ACC112 (cell line): ENCODE results near the gene INVS.
A peak's percentile ranks its signal among the peaks of the same experiment; 100 is the strongest.
"Not testable (repeated sequence)": the region's sequence is repeated elsewhere in the genome, so short reads cannot be mapped to it uniquely, and the experiment has no call there.

Experiments used
- H2AFZ ChIP-seq: fragments of 200-600 bp; sonication (generic); one replicate; pipeline ENCODE4 v1.6.0; 2017; ENCODE audit warnings: antibody characterized with exemption, low read length; ENCODE audit not compliant: unreplicated experiment
- H3K27ac ChIP-seq: fragments of 200-600 bp; sonication (generic); 2 replicates; pipeline ENCODE4 v1.5.1; 2014; ENCODE audit warnings: low read depth, mild to moderate bottlenecking, antibody characterized with exemption, low read length, moderate library complexity
- H3K27me3 ChIP-seq: fragments of 200-600 bp; sonication (generic); 2 replicates; pipeline ENCODE4 v1.6.1; 2014; ENCODE audit warnings: mild to moderate bottlenecking, antibody characterized with exemption, low read length, moderate library complexity, mixed read lengths; ENCODE audit not compliant: insufficient read depth
- H3K36me3 ChIP-seq: fragments of 200-600 bp; sonication (generic); 2 replicates; pipeline ENCODE4 v1.6.1; 2016; ENCODE audit warnings: mild to moderate bottlenecking, antibody characterized with exemption, low read length, moderate library complexity, mixed read lengths; ENCODE audit not compliant: insufficient read depth
- H3K4me1 ChIP-seq: fragments of 200-600 bp; sonication (generic); one replicate; pipeline ENCODE4 v1.6.1; 2016; ENCODE audit warnings: low read length, mixed read lengths; ENCODE audit not compliant: insufficient read depth, unreplicated experiment, control insufficient read depth
- H3K4me3 ChIP-seq: fragments of 200-600 bp; sonication (generic); 2 replicates; pipeline ENCODE4 v1.5.1; 2014; ENCODE audit warnings: mild to moderate bottlenecking, low read depth, low read length
- H3K79me2 ChIP-seq: fragments of 200-600 bp; sonication (generic); one replicate; pipeline ENCODE4 v1.6.0; 2016; ENCODE audit warnings: low read length; ENCODE audit not compliant: control insufficient read depth, unreplicated experiment, insufficient read depth

Gene INVS

DNA sequence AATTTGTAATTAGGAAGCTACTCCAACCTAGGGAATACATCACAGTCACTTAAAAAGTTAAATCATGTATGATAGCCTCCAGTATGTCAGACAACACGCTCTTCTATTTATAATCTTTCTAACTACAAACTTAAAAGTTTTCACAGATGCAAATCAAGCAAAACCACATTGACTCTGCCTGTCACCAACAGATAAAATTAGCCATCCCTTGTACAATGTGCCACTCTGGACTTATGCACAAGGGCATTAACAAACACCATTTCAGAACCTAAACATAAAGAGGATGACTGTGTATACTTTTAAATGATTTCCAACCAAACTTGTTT lies 15.0 kb upstream of the INVS start:
- no peaks in the 10 kb centered on the region for H3K27me3 ChIP-seq
- H3K36me3 ChIP-seq, result no peaks in the 10 kb centered on the region
- H3K27ac ChIP-seq, result no peak overlapping the region
- peaks cover 57% of the 10 kb centered on the region for H3K79me2 ChIP-seq
- peaks cover 30% of the 10 kb centered on the region for H3K4me1 ChIP-seq
- no peak overlapping the region for H3K4me3 ChIP-seq
- no peak overlapping the region for H2AFZ ChIP-seq

DNA sequence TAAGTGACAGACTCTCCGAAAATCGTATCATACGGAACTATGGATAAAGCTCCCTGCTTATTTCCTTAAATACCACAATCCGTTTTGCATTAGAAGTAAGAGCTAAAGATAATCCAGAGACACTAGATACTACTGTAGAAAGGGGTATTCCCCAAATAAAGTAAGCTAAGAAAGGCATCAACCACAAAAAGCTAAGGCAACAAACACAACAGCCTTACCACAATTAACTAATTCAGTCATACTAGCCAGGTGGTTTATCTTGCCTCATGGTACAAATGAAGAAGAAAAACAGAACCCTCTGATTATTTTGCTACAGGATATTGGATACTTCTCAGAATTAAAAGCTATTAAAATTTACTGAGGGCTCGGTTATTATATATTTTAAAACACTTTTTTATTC lies 14.3 kb upstream of the INVS start:
- H3K27me3 ChIP-seq, result no peaks in the 10 kb centered on the region
- H2AFZ ChIP-seq, result no peak overlapping the region
- no peaks in the 10 kb centered on the region for H3K36me3 ChIP-seq
- H3K4me3 ChIP-seq, result no peak overlapping the region
- H3K4me1 ChIP-seq, result peaks cover 31% of the 10 kb centered on the region
- H3K27ac ChIP-seq, result no peak overlapping the region
- peaks cover 58% of the 10 kb centered on the region for H3K79me2 ChIP-seq

DNA sequence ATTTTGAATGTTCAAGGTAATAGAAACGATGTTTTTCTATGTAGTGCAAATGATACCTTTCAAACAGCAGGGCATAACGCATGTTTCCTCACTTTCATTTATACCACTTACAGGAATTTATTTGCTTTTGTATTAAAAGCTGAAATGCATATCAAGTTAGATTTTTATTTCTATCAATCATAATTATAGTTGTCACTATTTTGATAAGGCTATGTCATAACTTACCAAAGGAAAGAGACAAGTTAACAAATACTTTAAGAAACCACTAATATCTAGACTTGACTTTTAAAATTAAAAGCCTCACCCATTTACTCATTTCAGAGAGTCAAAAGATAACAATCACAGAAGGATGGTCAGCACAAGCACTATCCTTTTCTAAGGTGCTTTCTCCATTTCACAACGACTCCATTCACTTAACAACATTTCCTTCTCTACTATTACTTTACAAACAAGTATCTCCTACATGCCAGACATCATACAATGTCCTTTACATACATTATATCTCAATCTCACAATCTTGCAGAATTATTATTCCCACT lies 12.9 kb upstream of the INVS start:
- no peak overlapping the region for H3K4me3 ChIP-seq
- no peaks in the 10 kb centered on the region for H3K27me3 ChIP-seq
- H3K36me3 ChIP-seq, result no peaks in the 10 kb centered on the region
- no peak overlapping the region for H3K27ac ChIP-seq
- peaks cover 55% of the 10 kb centered on the region for H3K79me2 ChIP-seq
- H3K4me1 ChIP-seq, result peaks cover 35% of the 10 kb centered on the region
- H2AFZ ChIP-seq, result no peak overlapping the region

DNA sequence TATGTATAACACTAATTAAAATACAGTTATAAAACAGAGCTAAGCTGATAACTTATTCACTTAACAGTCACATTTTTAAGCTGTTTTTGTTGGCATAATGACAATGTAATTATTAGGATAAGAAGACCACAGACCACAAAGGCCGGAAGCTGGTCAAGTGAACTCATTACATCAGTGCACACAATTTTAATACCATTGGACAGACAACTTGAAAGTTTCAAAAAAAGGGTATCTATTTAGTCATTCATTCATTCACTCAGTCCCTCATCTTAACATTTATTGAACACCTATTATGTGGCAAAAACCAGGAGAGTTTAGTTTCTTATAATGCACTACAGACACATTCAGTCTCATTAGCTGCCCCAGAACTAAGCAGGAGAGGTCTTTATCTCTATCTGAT lies 11.8 kb upstream of the INVS start:
- Histone ChIP-seq H3K79me2 (peaks cover 61% of the 10 kb centered on the region), H3K4me3 (no peak overlapping the region), H3K27ac (no peak overlapping the region), H3K36me3 (no peaks in the 10 kb centered on the region), H3K27me3 (no peaks in the 10 kb centered on the region), H2AFZ (no peak overlapping the region), H3K4me1 (peaks cover 35% of the 10 kb centered on the region)

DNA sequence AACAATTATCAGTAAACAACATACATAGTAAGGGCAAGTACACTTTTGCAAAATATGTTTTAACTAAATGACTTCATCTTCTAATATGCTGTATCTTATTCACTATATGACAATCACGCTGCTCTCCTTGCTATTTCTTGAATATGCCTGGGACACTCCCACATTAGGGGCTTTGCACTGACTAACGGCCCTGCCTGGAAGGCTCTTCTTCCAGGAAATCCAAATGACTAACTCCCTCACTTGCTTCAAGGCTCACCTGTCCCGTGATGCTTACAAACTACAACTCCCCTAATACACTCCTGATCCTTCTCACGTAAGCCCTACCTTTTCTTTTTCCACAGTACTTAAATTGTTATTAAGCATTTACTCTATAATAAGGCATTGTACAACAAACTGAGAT lies 10.8 kb upstream of the INVS start:
- Histone ChIP-seq H3K4me3 (no peak overlapping the region), H3K27ac (no peak overlapping the region), H3K79me2 (peaks cover 67% of the 10 kb centered on the region), H3K4me1 (peaks cover 25% of the 10 kb centered on the region), H3K36me3 (no peaks in the 10 kb centered on the region), H3K27me3 (no peaks in the 10 kb centered on the region), H2AFZ (no peak overlapping the region)

DNA sequence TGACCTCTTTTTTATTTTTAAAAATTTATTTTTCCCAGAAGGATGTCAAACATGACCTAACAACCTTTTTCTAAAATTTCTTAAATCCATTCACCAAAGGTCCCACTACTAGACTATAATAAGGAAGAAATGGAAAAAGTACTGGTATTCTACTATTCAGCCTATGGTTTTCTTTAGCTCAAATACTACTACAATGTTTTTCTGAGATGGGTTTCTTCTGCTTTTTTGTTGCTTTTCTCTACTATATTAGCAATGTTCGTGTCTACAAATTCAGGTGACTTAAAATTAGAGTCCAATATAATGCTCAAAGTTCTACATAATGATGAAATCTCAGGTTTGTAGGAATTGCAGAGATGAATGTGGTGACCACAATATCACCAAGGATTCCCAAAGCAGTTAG lies 8.2 kb upstream of the INVS start:
- H2AFZ ChIP-seq, result no peak overlapping the region
- H3K79me2 ChIP-seq, result peaks cover 71% of the 10 kb centered on the region
- H3K27ac ChIP-seq, result no peak overlapping the region
- peaks cover 18% of the 10 kb centered on the region for H3K4me1 ChIP-seq
- H3K27me3 ChIP-seq, result no peaks in the 10 kb centered on the region
- no peaks in the 10 kb centered on the region for H3K36me3 ChIP-seq
- H3K4me3 ChIP-seq, result no peak overlapping the region

DNA sequence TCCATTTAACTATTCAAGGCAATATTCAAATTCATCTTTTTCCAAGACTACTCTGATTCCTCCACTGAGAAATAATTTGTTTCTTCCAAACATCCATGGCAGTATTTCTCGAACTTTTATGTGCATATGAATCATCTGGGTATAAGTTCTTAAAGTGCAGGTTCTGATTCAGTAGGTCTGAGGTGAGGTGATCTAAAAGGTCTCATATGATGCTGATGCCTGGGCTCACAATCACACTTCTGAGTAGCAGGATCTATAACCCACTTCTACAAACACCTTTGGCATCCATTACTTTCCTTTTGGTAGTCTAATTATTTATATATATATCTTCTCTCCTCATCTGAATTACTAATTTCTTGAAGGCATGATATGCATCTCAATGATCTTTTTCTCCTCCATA lies 7.4 kb upstream of the INVS start:
- H3K4me1 ChIP-seq, result peaks cover 18% of the 10 kb centered on the region
- no peaks in the 10 kb centered on the region for H3K27me3 ChIP-seq
- no peak overlapping the region for H2AFZ ChIP-seq
- H3K4me3 ChIP-seq, result no peak overlapping the region
- H3K36me3 ChIP-seq, result no peaks in the 10 kb centered on the region
- no peak overlapping the region for H3K27ac ChIP-seq
- H3K79me2 ChIP-seq, result peaks cover 71% of the 10 kb centered on the region

DNA sequence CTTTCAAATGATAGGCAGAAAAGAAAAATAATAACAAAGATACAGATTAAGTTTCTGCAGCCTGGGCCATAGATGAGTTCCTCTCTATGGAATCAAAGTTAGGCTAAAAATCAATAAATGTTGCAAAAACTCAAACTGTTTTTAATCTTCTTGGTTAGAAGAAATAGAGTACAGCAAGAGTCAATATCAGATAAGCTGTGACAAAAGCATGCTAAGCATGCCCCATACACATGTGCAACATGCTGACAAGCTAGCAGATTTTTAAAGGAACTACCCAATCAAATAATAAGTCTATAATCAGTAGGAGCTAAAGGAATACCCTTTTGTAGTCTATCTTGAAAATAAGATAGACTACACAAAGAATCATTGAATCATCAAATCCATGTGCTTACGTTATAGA lies 7.0 kb upstream of the INVS start:
- Histone ChIP-seq H3K27ac (no peak overlapping the region), H3K79me2 (peaks cover 73% of the 10 kb centered on the region), H3K36me3 (no peaks in the 10 kb centered on the region), H3K4me3 (no peak overlapping the region), H3K27me3 (no peaks in the 10 kb centered on the region), H3K4me1 (peaks cover 20% of the 10 kb centered on the region), H2AFZ (no peak overlapping the region)

DNA sequence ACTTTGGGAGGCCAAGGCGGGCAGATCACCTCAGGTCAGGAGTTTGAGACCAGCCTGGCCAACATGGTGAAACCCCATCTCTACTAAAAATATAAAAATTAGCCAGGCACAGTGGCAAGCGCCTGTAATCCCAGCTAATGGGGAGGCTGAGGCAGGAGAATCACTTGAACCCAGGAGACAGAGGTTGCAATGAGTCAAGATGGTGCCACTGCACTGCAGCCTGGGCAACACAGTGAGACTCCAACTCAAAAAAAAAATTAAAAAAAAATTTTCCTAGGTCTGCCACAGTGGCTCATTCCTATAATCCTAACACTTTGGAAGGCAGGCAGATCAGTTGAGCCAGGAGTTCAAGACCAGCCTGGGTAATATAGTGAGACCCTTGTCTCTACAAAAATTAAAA lies 4.6 kb upstream of the INVS start:
- not testable (repeated sequence) for H2AFZ ChIP-seq, H3K27ac ChIP-seq, H3K36me3 ChIP-seq, H3K4me3 ChIP-seq, H3K27me3 ChIP-seq
- Histone ChIP-seq H3K4me1 (peaks cover 17% of the 10 kb centered on the region), H3K79me2 (peaks cover 69% of the 10 kb centered on the region)

DNA sequence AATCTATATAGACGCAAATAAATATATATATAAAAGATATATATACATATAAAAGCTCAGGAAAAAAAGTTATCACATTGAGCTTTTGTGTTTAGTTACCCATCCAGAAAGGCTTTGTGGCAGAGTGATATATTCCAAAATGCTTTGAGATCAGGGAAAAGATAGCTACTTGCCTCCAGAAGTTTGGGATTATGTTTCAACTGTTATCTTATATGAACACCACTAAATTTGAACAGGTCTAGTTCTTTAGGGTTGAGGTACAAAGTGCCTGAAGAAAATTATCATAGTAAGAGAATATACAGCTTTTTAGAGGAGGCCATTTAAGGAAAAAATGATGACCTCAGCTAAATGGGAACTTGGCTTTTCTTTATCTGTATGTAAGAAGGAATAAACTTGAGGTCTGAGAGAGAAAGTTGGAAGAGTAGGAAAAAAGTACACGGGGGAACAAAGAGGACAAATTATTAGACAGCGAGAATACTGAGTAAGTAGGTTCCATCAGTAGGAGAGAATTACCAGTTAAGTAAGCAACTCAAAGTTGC lies 2.6 kb upstream of the INVS start:
- Histone ChIP-seq H3K36me3 (peaks cover 4% of the 10 kb centered on the region; the same call in 1 of the 2 replicates), H3K27me3 (no peaks in the 10 kb centered on the region), H3K27ac (no peak overlapping the region), H2AFZ (no peak overlapping the region), H3K4me3 (no peak overlapping the region), H3K4me1 (peaks cover 12% of the 10 kb centered on the region), H3K79me2 (peaks cover 69% of the 10 kb centered on the region)

DNA sequence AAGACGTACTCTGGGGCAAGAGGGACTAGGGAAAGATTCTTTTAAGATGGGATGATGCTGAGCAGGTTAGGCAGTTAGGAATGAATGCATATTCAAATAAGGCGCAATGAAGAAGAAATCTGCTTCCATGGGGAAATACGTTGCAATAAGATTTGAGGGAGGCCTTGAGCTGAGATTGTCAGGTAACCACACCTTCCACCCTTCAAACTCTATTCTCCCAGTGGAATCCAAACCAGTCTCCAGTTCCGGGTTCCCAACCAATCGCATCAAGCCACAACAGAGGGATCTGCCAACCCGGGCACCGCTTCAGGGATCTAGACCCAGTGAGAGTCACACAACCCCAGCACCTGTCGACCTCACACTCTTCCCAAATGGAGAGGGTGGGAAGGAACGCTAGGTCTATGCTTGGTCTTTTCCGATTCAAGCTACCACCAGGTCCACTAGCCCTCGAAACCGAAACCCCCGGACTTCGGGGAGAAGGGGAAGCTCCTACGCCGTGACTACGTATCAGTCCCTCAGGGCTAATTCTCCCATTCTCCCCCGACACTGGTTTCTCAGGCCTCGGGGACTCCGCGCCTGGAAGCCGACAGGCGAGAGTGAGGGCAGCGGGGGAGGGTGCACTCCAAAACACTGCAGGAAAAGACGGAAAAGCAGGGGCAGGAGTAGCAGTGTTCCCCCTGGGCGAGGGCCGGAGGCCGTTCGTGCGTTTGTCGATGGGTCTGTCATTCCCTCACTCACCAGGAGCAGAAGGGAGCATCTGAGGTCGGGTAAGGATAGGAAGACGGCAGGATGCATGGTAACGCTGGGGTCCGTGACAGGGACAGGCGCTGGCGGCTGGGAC lies 777 bp upstream of the INVS start:
- H3K79me2 ChIP-seq, result peaks cover 55% of the 10 kb centered on the region
- H3K4me1 ChIP-seq, result peaks cover 12% of the 10 kb centered on the region
- H3K27me3 ChIP-seq, result no peaks in the 10 kb centered on the region
- H2AFZ ChIP-seq, result peak overlapping the region; percentile 43
- H3K4me3 ChIP-seq, result peak overlapping the region; percentile 95
- peak overlapping the region; percentile 61 for H3K27ac ChIP-seq
- H3K36me3 ChIP-seq, result peaks cover 4% of the 10 kb centered on the region; the same call in 1 of the 2 replicates
